ENCODE results near the gene TRABD. TPM values are rescaled to one million over a fixed set of nuclear protein-coding genes. Genes with fewer than 3 reads are reported as not detected.

Gene TRABD
- total RNA-seq, 4 donors from 2014 or later, result 22.4 to 71.4 (median 27.1) TPM

- no peak for TF ChIP-seq POLR2A (IDR thresholded peaks at IDR 0.05)
- TF ChIP-seq CTCF (IDR thresholded peaks at IDR 0.05), result no peak
- no peak for TF ChIP-seq EP300 (IDR thresholded peaks at IDR 0.05)
- peaks cover 10 to 100% (median 48%) of the 10 kb centered on the region in 3 donors for H3K36me3 ChIP-seq
- H3K4me3 ChIP-seq, result no peak overlapping the region
- WGBS, 2 donors, result 94 to 95% methylated on average over 43 to 51 of the region's 57 CpGs
- peaks cover 0 to 25% (median 0%) of the 10 kb centered on the region in 4 donors for H3K4me1 ChIP-seq
- no peak for DNase-seq (ENCODE audit: low spot score in 2 of 2)
- H3K27me3 ChIP-seq, result no peaks in the 10 kb centered on the region
- no peak overlapping the region for H3K27ac ChIP-seq
- no peaks in the 10 kb centered on the region for H3K9me3 ChIP-seq
These were observed 31.2 kb downstream of the TRABD start for GRCh38 chr22:50216684-50217520.

GRCh38 chr22:50217543-50218152 lies 31.9 kb downstream of the TRABD start:
- H3K27ac ChIP-seq, result no peak overlapping the region
- TF ChIP-seq POLR2A (IDR thresholded peaks at IDR 0.05) (no peak), EP300 (IDR thresholded peaks at IDR 0.05) (no peak), CTCF (IDR thresholded peaks at IDR 0.05) (no peak)
- peaks cover 0 to 25% (median 0%) of the 10 kb centered on the region in 4 donors for H3K4me1 ChIP-seq
- H3K27me3 ChIP-seq, result no peaks in the 10 kb centered on the region
- peaks cover 9 to 100% (median 55%) of the 10 kb centered on the region in 3 donors for H3K36me3 ChIP-seq
- no peak overlapping the region for H3K4me3 ChIP-seq
- WGBS, 2 donors, result 77 to 86% methylated on average over 12 to 21 of the region's 21 CpGs
- no peak for DNase-seq (ENCODE audit: low spot score in 2 of 2)
- H3K9me3 ChIP-seq, result no peaks in the 10 kb centered on the region

- peaks cover 9 to 100% (median 61%) of the 10 kb centered on the region in 3 donors for H3K36me3 ChIP-seq
- H3K9me3 ChIP-seq, result no peaks in the 10 kb centered on the region
- no peak overlapping the region for H3K4me3 ChIP-seq
- no peaks in the 10 kb centered on the region for H3K27me3 ChIP-seq
- 82 to 92% methylated on average over 32 to 39 of the region's 43 CpGs for WGBS, 2 donors
- DNase-seq (ENCODE audit: low spot score in 2 of 2), result no peak
- H3K4me1 ChIP-seq, result peaks cover 0 to 25% (median 0%) of the 10 kb centered on the region in 4 donors
- H3K27ac ChIP-seq, result no peak overlapping the region
- TF ChIP-seq CTCF (IDR thresholded peaks at IDR 0.05) (no peak), POLR2A (IDR thresholded peaks at IDR 0.05) (no peak), EP300 (IDR thresholded peaks at IDR 0.05) (no peak)
These were observed 32.7 kb downstream of the TRABD start for GRCh38 chr22:50218153-50218995.

- Histone ChIP-seq H3K27me3 (no peaks in the 10 kb centered on the region), H3K4me1 (peaks cover 0 to 25% (median 0%) of the 10 kb centered on the region in 4 donors), H3K9me3 (no peaks in the 10 kb centered on the region), H3K36me3 (peaks cover 9 to 100% (median 61%) of the 10 kb centered on the region in 3 donors), H3K27ac (no peak overlapping the region), H3K4me3 (no peak overlapping the region)
- peak; percentile 65 to 73 for DNase-seq (ENCODE audit: low spot score in 2 of 2)
- TF ChIP-seq POLR2A (IDR thresholded peaks at IDR 0.05), result no peak
- WGBS, 2 donors, result 63 to 71% methylated on average over 28 to 41 of the region's 42 CpGs
These were observed 33.4 kb downstream of the TRABD start for GRCh38 chr22:50218996-50219727.
